ENCODE results near the gene ATP12A.

ATP12A gene

GRCh38 chr13:24678151-24678550, 2.1 kb upstream of the ATP12A start:
- Histone ChIP-seq H3K4me3 (replicated peaks; ENCODE audit: low read depth, low read length) (no peak overlapping the region), H3K27me3 (replicated peaks; ENCODE audit: control insufficient read depth, insufficient read depth, low read length) (no peaks in the 10 kb centered on the region; the same call in none of the 2 replicates), H3K36me3 (ENCODE audit: control insufficient read depth, insufficient read depth, low read length) (no peaks in the 10 kb centered on the region)
- DNase-seq (ENCODE audit: extremely low read depth, insufficient read length), result no peak
- TF ChIP-seq, protein P1, sequence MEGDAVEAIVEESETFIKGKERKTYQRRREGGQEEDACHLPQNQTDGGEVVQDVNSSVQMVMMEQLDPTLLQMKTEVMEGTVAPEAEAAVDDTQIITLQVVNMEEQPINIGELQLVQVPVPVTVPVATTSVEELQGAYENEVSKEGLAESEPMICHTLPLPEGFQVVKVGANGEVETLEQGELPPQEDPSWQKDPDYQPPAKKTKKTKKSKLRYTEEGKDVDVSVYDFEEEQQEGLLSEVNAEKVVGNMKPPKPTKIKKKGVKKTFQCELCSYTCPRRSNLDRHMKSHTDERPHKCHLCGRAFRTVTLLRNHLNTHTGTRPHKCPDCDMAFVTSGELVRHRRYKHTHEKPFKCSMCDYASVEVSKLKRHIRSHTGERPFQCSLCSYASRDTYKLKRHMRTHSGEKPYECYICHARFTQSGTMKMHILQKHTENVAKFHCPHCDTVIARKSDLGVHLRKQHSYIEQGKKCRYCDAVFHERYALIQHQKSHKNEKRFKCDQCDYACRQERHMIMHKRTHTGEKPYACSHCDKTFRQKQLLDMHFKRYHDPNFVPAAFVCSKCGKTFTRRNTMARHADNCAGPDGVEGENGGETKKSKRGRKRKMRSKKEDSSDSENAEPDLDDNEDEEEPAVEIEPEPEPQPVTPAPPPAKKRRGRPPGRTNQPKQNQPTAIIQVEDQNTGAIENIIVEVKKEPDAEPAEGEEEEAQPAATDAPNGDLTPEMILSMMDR (IDR thresholded peaks at IDR 0.05; ENCODE audit: insufficient read depth, low read length, poor library complexity, severe bottlenecking), result no peak

GRCh38 chr13:24679686-24680085, 522 bp upstream of the ATP12A start:
- Histone ChIP-seq H3K4me3 (replicated peaks; ENCODE audit: low read depth, low read length) (no peak overlapping the region), H3K27me3 (replicated peaks; ENCODE audit: control insufficient read depth, insufficient read depth, low read length) (no peaks in the 10 kb centered on the region; the same call in none of the 2 replicates), H3K36me3 (ENCODE audit: control insufficient read depth, insufficient read depth, low read length) (no peaks in the 10 kb centered on the region)
- DNase-seq (ENCODE audit: extremely low read depth, insufficient read length), result no peak
- TF ChIP-seq, protein P1 (IDR thresholded peaks at IDR 0.05; ENCODE audit: insufficient read depth, low read length, poor library complexity, severe bottlenecking), result no peak

DNA sequence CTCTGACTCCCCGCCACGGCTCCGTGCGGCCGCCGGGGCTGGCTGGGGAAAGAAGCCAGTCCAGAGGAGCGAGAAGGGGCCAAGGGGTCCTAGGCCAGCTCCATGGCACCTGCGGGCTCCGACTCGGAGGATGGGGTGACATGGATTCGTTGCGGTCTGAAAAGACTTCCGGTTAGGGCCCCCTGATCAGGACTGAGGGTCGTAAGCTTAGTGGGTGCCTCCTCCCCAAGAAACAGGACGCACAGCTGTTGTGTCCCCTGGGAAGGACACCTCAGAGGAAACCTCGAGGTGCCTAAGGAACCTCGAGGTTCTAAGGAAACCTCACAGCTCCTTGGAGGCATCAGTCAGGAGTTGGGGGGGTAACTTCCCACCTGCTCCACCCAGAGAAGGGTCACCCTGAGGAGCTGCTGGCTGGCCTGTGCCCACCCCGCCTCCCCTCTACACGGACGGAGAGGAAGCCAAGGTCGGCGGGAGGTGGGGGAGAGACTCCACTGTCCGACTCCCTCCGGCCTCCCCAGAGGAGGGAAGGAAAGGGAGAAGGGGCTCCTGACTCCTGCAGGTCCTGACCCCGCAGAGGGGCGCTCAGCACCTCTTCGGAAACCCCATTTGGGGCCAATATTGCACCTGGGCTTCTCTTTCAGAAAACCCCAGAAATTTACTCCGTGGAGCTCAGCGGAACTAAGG, 855 bp downstream of the ATP12A start:
- DNase-seq (ENCODE audit: extremely low read depth, insufficient read length), result no peak
- no peaks in the 10 kb centered on the region; the same call in none of the 2 replicates for H3K27me3 ChIP-seq (replicated peaks; ENCODE audit: control insufficient read depth, insufficient read depth, low read length)
- TF ChIP-seq, protein P1 (IDR thresholded peaks at IDR 0.05; ENCODE audit: insufficient read depth, low read length, poor library complexity, severe bottlenecking), result no peak
- no peak overlapping the region; the same call in 1 of the 2 replicates for H3K4me3 ChIP-seq (replicated peaks; ENCODE audit: low read depth, low read length)
- H3K36me3 ChIP-seq (ENCODE audit: control insufficient read depth, insufficient read depth, low read length), result no peaks in the 10 kb centered on the region

- Histone ChIP-seq H3K27me3 (replicated peaks; ENCODE audit: control insufficient read depth, insufficient read depth, low read length) (no peaks in the 10 kb centered on the region; the same call in none of the 2 replicates), H3K36me3 (ENCODE audit: control insufficient read depth, insufficient read depth, low read length) (no peaks in the 10 kb centered on the region), H3K4me3 (replicated peaks; ENCODE audit: low read depth, low read length) (no peak overlapping the region)
- TF ChIP-seq, protein P1 (IDR thresholded peaks at IDR 0.05; ENCODE audit: insufficient read depth, low read length, poor library complexity, severe bottlenecking), result no peak
- DNase-seq (ENCODE audit: extremely low read depth, insufficient read length), result no peak
Observed at GRCh38 chr13:24681930-24682329, 1.7 kb downstream of the ATP12A start.

DNA sequence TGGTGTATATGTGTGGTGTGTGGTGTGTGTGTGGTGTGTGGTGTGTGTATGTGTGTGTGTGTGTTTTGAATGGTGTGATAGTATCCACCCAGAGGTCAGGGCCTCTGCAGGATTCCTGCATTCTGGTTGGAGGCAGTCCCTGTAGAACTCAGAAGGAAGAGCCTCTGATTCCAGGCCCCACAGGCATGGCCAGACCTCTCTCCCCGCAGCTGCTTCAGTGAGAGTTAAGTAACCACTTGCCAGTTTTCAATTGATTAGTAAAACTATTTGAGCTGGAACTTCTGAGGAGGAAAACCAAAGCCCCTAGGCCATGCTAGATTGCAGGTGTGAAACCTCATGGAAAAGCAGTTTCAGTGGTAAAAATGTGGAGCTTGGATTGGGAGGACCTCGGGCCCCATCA, 2.1 kb downstream of the ATP12A start:
- Histone ChIP-seq H3K27me3 (replicated peaks; ENCODE audit: control insufficient read depth, insufficient read depth, low read length) (no peaks in the 10 kb centered on the region; the same call in none of the 2 replicates), H3K4me3 (replicated peaks; ENCODE audit: low read depth, low read length) (no peak overlapping the region), H3K36me3 (ENCODE audit: control insufficient read depth, insufficient read depth, low read length) (no peaks in the 10 kb centered on the region)
- DNase-seq (ENCODE audit: extremely low read depth, insufficient read length), result no peak
- TF ChIP-seq, protein P1 (IDR thresholded peaks at IDR 0.05; ENCODE audit: insufficient read depth, low read length, poor library complexity, severe bottlenecking), result no peak
